Endodermal cell (in vitro differentiated cells): ENCODE measurements around the gene SEC24D. TPM values are rescaled to one million over a fixed set of nuclear protein-coding genes. Genes with fewer than 3 reads are reported as not detected.

Experiments
- DNase-seq: peaks from one replicate; pipeline ENCODE4 v3.0.0-alpha.2; 2017
- H3K27ac ChIP-seq: 2 replicates; pipeline ENCODE4 v1.5.1; 2013; ENCODE audit warnings: mild to moderate bottlenecking, low read depth, low read length, moderate library complexity
- H3K27me3 ChIP-seq: 2 replicates; pipeline ENCODE4 v1.6.1; 2013; ENCODE audit warnings: mild to moderate bottlenecking, low read length, moderate library complexity; ENCODE audit not compliant: insufficient read depth, control insufficient read depth, poor library complexity, severe bottlenecking
- H3K36me3 ChIP-seq: 2 replicates; pipeline ENCODE4 v1.7.0; 2013; ENCODE audit warnings: mild to moderate bottlenecking, low read length, moderate library complexity; ENCODE audit not compliant: control insufficient read depth, insufficient read depth
- H3K4me1 ChIP-seq: one replicate; pipeline ENCODE4 v1.7.0; 2013; ENCODE audit warnings: low read length; ENCODE audit not compliant: control insufficient read depth, insufficient read depth
- H3K4me3 ChIP-seq: 2 replicates; pipeline ENCODE4 v1.5.1; 2013; ENCODE audit warnings: mild to moderate bottlenecking, low read length, moderate library complexity
- H3K9ac ChIP-seq: 2 replicates; pipeline ENCODE4 v1.6.1; 2013; ENCODE audit warnings: mild to moderate bottlenecking, low read length, moderate library complexity; ENCODE audit not compliant: poor library complexity, severe bottlenecking; ENCODE audit errors: extremely low read depth
- H3K9me3 ChIP-seq: 2 replicates; pipeline ENCODE4 v1.6.1; 2013; ENCODE audit warnings: mild to moderate bottlenecking, low read length, moderate library complexity; ENCODE audit not compliant: control insufficient read depth
- H3K27ac Mint-ChIP-seq: 2 replicates; pipeline ENCODE4 v1.8.0; 2020; ENCODE audit warnings: mixed read lengths
- H3K27me3 Mint-ChIP-seq: 2 replicates; pipeline ENCODE4 v1.8.0; 2021; ENCODE audit warnings: mild to moderate bottlenecking, mixed read lengths; ENCODE audit not compliant: insufficient read depth
- H3K36me3 Mint-ChIP-seq: 2 replicates; pipeline ENCODE4 v1.8.0; 2020; ENCODE audit warnings: low read depth, mixed read lengths
- H3K4me1 Mint-ChIP-seq: 2 replicates; pipeline ENCODE4 v1.8.0; 2020; ENCODE audit warnings: mixed read lengths
- H3K4me3 Mint-ChIP-seq: 2 replicates; pipeline ENCODE4 v1.8.0; 2020; ENCODE audit warnings: mild to moderate bottlenecking, moderate library complexity, mixed read lengths
- H3K9me3 Mint-ChIP-seq: 2 replicates; pipeline ENCODE4 v1.8.0; 2020; ENCODE audit warnings: mild to moderate bottlenecking, mixed read lengths
- WGBS, 2 experiments: methylation state at CpG; one replicate each; pipeline versions ENCODE4 v1.1.5 to v1.1.7; 2013; ENCODE audit warnings: missing lambda C conversion rate in 2 of 2, mixed read lengths in 1 of 2; ENCODE audit not compliant: insufficient coverage in 1 of 2, insufficient read length in 1 of 2; 5-methylcytosine and 5-hydroxymethylcytosine counted together
- total RNA-seq, 2 donors: library from RNA; stranded (reverse); fragmentation: NEBNext Ultra II Directional in 1 of 2; extraction: Animal tissue kit (Norgen Biotek cat#: 25700) in 1 of 2; gene quantifications; 2 replicates in 1 of 2; 3 replicates in 1 of 2; pipeline ENCODE4 v1.2.1, GENCODE V29; 2021
- TF ChIP-seq, protein P1 (sequence below): fragments of 200-600 bp; sonication (generic); conservative IDR thresholded peaks from 2 replicates; pipeline ENCODE4 v1.5.0; 2021; ENCODE audit warnings: antibody characterized with exemption, mild to moderate bottlenecking

SEC24D gene
- total RNA-seq, 2 donors from 2014 or later: 40.4 to 42.8 TPM

DNA sequence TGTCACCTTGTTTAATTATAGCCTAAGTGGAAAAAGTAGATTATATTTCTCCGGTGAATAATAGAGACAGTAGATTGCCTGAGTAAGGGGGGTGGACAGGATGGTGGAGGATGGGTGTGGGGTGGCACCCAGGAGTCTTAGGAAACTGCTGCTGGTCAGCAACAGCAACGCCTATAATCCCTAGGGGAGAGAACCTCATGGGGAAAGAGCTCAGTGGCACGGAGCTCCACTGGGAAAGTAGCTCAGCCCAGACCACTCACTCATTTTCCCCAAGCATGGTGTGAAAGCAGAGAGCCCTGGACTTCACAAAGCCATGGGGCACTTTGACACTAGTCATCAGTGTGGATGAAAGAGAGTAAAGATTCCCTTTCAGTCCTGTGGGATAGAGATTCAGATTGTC is 119.6 kb downstream of the SEC24D start:
- Mint-ChIP-seq H3K27ac (no peak overlapping the region), H3K36me3 (peaks cover 9% of the 10 kb centered on the region), H3K9me3 (no peaks in the 10 kb centered on the region), H3K27me3 (no peaks in the 10 kb centered on the region), H3K4me1 (no peaks in the 10 kb centered on the region), H3K4me3 (no peak overlapping the region)
- no peaks in the 10 kb centered on the region for H3K4me1 ChIP-seq
- H3K36me3 ChIP-seq: peaks cover 39% of the 10 kb centered on the region
- H3K4me3 ChIP-seq: no peak overlapping the region
- no peaks in the 10 kb centered on the region for H3K9me3 ChIP-seq
- TF ChIP-seq, protein P1, sequence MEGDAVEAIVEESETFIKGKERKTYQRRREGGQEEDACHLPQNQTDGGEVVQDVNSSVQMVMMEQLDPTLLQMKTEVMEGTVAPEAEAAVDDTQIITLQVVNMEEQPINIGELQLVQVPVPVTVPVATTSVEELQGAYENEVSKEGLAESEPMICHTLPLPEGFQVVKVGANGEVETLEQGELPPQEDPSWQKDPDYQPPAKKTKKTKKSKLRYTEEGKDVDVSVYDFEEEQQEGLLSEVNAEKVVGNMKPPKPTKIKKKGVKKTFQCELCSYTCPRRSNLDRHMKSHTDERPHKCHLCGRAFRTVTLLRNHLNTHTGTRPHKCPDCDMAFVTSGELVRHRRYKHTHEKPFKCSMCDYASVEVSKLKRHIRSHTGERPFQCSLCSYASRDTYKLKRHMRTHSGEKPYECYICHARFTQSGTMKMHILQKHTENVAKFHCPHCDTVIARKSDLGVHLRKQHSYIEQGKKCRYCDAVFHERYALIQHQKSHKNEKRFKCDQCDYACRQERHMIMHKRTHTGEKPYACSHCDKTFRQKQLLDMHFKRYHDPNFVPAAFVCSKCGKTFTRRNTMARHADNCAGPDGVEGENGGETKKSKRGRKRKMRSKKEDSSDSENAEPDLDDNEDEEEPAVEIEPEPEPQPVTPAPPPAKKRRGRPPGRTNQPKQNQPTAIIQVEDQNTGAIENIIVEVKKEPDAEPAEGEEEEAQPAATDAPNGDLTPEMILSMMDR: no peak
- H3K9ac ChIP-seq: no peak overlapping the region
- H3K27me3 ChIP-seq: no peaks in the 10 kb centered on the region
- DNase-seq: no peak
- WGBS, 2 experiments: 78% methylated on average over 3 of the region's 3 CpGs; no CpG with 5 or more reads in 1 of the 2 experiments
- H3K27ac ChIP-seq: no peak overlapping the region

DNA sequence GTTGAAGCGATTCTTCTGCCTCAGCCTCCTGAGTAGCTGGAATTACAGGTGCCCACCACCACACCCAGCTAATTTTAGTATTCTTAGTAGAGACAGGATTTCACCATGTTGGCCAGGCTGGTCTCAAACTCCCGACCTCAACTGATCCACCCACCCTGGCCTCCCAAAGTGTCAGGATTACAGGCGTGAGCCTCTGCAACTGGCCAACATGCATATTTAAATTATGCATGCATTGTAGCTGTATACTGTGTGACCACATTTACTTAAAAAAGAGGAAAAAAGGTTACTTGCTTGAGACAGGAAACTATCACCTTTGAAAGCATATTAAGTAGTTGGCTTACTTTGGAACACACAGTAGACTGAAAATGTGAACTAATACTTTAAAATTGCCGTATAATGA is 121.2 kb downstream of the SEC24D start:
- peaks cover 49% of the 10 kb centered on the region for H3K36me3 ChIP-seq
- Mint-ChIP-seq H3K27ac (no peak overlapping the region), H3K27me3 (no peaks in the 10 kb centered on the region), H3K9me3 (no peaks in the 10 kb centered on the region), H3K36me3 (peaks cover 22% of the 10 kb centered on the region), H3K4me1 (no peaks in the 10 kb centered on the region), H3K4me3 (no peak overlapping the region)
- TF ChIP-seq, protein P1: no peak
- no peaks in the 10 kb centered on the region for H3K27me3 ChIP-seq
- 83 to 95% methylated on average over 2 to 4 of the region's 4 CpGs for WGBS, 2 experiments
- H3K4me1 ChIP-seq: no peaks in the 10 kb centered on the region
- no peaks in the 10 kb centered on the region for H3K9me3 ChIP-seq
- H3K9ac ChIP-seq: no peak overlapping the region
- no peak for DNase-seq
- H3K27ac ChIP-seq: no peak overlapping the region
- H3K4me3 ChIP-seq: no peak overlapping the region

- WGBS, 2 experiments: 94 to 100% methylated on average over 1 of the region's 1 CpG
- H3K27me3 Mint-ChIP-seq: no peaks in the 10 kb centered on the region
These were observed 123.1 kb downstream of the SEC24D start for GRCh38 chr4:118712872-118713271.

More at GRCh38 chr4:118712872-118713271, 123.1 kb downstream of the SEC24D start:
- Histone ChIP-seq H3K4me1 (no peaks in the 10 kb centered on the region), H3K9ac (no peak overlapping the region), H3K27me3 (no peaks in the 10 kb centered on the region), H3K36me3 (peaks cover 66% of the 10 kb centered on the region), H3K27ac (no peak overlapping the region), H3K9me3 (no peaks in the 10 kb centered on the region), H3K4me3 (no peak overlapping the region)
- no peaks in the 10 kb centered on the region for H3K4me1 Mint-ChIP-seq
- no peak for DNase-seq
- H3K9me3 Mint-ChIP-seq: no peaks in the 10 kb centered on the region
- no peak overlapping the region for H3K27ac Mint-ChIP-seq
- TF ChIP-seq, protein P1: no peak
- no peak overlapping the region for H3K4me3 Mint-ChIP-seq
- H3K36me3 Mint-ChIP-seq: peaks cover 27% of the 10 kb centered on the region
